OCI-LY7 (cell line): Measurements from ENCODE around the gene KDM2B. TPM values are rescaled to one million over a fixed set of nuclear protein-coding genes. Genes with fewer than 3 reads are reported as not detected.

ENCODE experiments used
- BruUV-seq: library from RNA; stranded (reverse); fragments of 400-500 nt; replicated peaks from 2 replicates; lab custom pipeline; 2021; lab: Mats Ljungman, UMichigan
- CTCF ChIA-PET: fragments of 300-600 bp; sonication (Branson Sonifier 250); formaldehyde crosslinking; loops from one replicate; lab custom pipeline; 2022; ENCODE audit warnings: antibody characterized with exemption; ENCODE audit not compliant: unreplicated experiment; lab: Charles Lee
- POLR2A ChIA-PET: fragments of 300-600 bp; sonication (Branson Sonifier 250); formaldehyde crosslinking; loops from one replicate; lab custom pipeline; 2022; ENCODE audit warnings: antibody characterized with exemption; lab: Charles Lee
- DNase-seq: peaks from one replicate; pipeline ENCODE4 v3.0.0-alpha.2; 2015; ENCODE audit warnings: low spot score
- H2AFZ ChIP-seq: fragments of 200-600 bp; sonication (generic), shearing (Covaris generic); 2 replicates; pipeline ENCODE4 v1.6.1; 2014; ENCODE audit warnings: mild to moderate bottlenecking, antibody characterized with exemption, low read length, moderate library complexity
- H3K27ac ChIP-seq: fragments of 200-600 bp; sonication (generic); 2 replicates; pipeline ENCODE4 v1.5.1; 2014; ENCODE audit warnings: mixed run types, low read depth, mild to moderate bottlenecking, moderate library complexity, low read length, inconsistent platforms; ENCODE audit not compliant: poor library complexity, severe bottlenecking
- H3K36me3 ChIP-seq: fragments of 200-600 bp; sonication (generic); 2 replicates; pipeline ENCODE4 v1.6.1; 2014; ENCODE audit warnings: mild to moderate bottlenecking, antibody characterized with exemption, low read length, moderate library complexity, mixed read lengths; ENCODE audit not compliant: insufficient read depth
- H3K4me1 ChIP-seq: fragments of 200-600 bp; sonication (generic); 2 replicates; pipeline ENCODE4 v1.5.1; 2014; ENCODE audit warnings: mild to moderate bottlenecking, low read length; ENCODE audit not compliant: insufficient read depth, poor library complexity, severe bottlenecking
- H3K4me2 ChIP-seq: fragments of 200-600 bp; sonication (generic); 2 replicates; pipeline ENCODE4 v1.6.1; 2014; ENCODE audit warnings: mild to moderate bottlenecking, low read length
- H3K4me3 ChIP-seq: fragments of 200-600 bp; sonication (generic); 2 replicates; pipeline ENCODE4 v1.5.1; 2014; ENCODE audit warnings: mild to moderate bottlenecking, low read depth, low read length; ENCODE audit not compliant: poor library complexity, severe bottlenecking
- H3K79me2 ChIP-seq: fragments of 200-600 bp; sonication (generic); 2 replicates; pipeline ENCODE4 v1.6.1; 2016; ENCODE audit warnings: low read depth, mild to moderate bottlenecking, low read length, moderate library complexity, mixed read lengths; ENCODE audit not compliant: insufficient read depth
- H3K9me2 ChIP-seq: fragments of 200-600 bp; sonication (generic); 2 replicates; pipeline ENCODE4 v1.6.1; 2016; ENCODE audit warnings: mild to moderate bottlenecking, low read length, mixed read lengths; ENCODE audit not compliant: insufficient read depth
- H3K9me3 ChIP-seq: fragments of 200-600 bp; sonication (generic); 2 replicates; pipeline ENCODE4 v1.6.1; 2014; ENCODE audit warnings: mild to moderate bottlenecking, mixed run types, low read length, mixed read lengths
- H4K20me1 ChIP-seq: fragments of 200-600 bp; sonication (generic); 2 replicates; pipeline ENCODE4 v1.6.1; 2014; ENCODE audit warnings: mild to moderate bottlenecking, antibody characterized with exemption, low read length, moderate library complexity, mixed read lengths; ENCODE audit not compliant: insufficient read depth
- EZH2phosphoT487 ChIP-seq: fragments of 200-600 bp; sonication (generic); IDR thresholded peaks from 2 replicates; pipeline ENCODE4 v1.6.1; 2018; ENCODE audit warnings: low read depth, borderline replicate concordance, mild to moderate bottlenecking, mixed run types, antibody characterized with exemption, low read length, moderate library complexity, mixed read lengths
- intact Hi-C: fragments of 100-400 bp; cut with micrococcal nuclease; formaldehyde crosslinking; loops from one replicate; pipeline ENCODE4 v1.10.0; 2022; ENCODE audit not compliant: unreplicated experiment
- total RNA-seq, 2 experiments: library from RNA; depleted of rRNA in 1 of 2; stranded (reverse); fragments of >200 nt in 1 of 2; shearing (Covaris generic) in 1 of 2; gene quantifications; 2 replicates each; pipeline ENCODE4 v1.2.3, GENCODE V29; 2014 to 2022
- TF ChIP-seq, protein P1 (sequence below): fragments of 200-600 bp; sonication (generic); conservative IDR thresholded peaks from 2 replicates; pipeline ENCODE4 v1.5.1; 2014; ENCODE audit warnings: mild to moderate bottlenecking, antibody characterized with exemption, low read length, moderate library complexity, mixed read lengths

KDM2B gene
- total RNA-seq, 2 experiments from 2014 or later: 78.5 to 88.0 TPM

DNA sequence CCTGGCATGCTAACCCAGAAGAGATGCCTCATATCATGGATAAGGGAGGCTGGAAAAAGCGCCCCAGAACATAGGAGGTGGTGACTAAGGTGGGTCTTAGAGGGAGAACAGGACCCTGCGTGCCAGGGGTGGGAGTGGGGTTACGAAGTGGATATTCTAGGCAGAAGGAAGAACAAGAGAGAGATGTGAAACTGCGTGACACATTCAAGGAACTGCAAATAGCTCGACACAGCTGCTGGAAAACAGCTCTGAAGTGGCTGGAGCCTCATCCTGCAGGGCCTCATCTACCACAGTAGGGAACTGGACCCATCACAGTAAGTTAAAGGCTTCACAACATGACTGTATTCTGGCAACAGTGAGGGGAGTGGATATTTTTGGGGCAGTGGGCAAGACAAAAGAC is 119.8 kb downstream of the KDM2B start:
- H3K4me3 ChIP-seq: no peak overlapping the region
- H3K9me3 ChIP-seq: no peaks in the 10 kb centered on the region
- BruUV-seq: no TSS peak
- peaks cover 18% of the 10 kb centered on the region for H3K4me1 ChIP-seq
- CTCF ChIA-PET: no interaction called here
- H4K20me1 ChIP-seq: peaks cover 7% of the 10 kb centered on the region; the same call in 1 of the 2 replicates
- intact Hi-C loops: no loop called here
- peaks cover 95% of the 10 kb centered on the region for H3K79me2 ChIP-seq
- POLR2A ChIA-PET: no interaction called here
- no peak overlapping the region for H3K27ac ChIP-seq
- H3K36me3 ChIP-seq: peaks cover 46% of the 10 kb centered on the region
- H3K4me2 ChIP-seq: no peak overlapping the region
- no peaks in the 10 kb centered on the region for H3K9me2 ChIP-seq
- no peak overlapping the region for H2AFZ ChIP-seq
- TF ChIP-seq, protein P1, sequence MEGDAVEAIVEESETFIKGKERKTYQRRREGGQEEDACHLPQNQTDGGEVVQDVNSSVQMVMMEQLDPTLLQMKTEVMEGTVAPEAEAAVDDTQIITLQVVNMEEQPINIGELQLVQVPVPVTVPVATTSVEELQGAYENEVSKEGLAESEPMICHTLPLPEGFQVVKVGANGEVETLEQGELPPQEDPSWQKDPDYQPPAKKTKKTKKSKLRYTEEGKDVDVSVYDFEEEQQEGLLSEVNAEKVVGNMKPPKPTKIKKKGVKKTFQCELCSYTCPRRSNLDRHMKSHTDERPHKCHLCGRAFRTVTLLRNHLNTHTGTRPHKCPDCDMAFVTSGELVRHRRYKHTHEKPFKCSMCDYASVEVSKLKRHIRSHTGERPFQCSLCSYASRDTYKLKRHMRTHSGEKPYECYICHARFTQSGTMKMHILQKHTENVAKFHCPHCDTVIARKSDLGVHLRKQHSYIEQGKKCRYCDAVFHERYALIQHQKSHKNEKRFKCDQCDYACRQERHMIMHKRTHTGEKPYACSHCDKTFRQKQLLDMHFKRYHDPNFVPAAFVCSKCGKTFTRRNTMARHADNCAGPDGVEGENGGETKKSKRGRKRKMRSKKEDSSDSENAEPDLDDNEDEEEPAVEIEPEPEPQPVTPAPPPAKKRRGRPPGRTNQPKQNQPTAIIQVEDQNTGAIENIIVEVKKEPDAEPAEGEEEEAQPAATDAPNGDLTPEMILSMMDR: no peak
- TF ChIP-seq EZH2phosphoT487: no peak
- no peak for DNase-seq

DNA sequence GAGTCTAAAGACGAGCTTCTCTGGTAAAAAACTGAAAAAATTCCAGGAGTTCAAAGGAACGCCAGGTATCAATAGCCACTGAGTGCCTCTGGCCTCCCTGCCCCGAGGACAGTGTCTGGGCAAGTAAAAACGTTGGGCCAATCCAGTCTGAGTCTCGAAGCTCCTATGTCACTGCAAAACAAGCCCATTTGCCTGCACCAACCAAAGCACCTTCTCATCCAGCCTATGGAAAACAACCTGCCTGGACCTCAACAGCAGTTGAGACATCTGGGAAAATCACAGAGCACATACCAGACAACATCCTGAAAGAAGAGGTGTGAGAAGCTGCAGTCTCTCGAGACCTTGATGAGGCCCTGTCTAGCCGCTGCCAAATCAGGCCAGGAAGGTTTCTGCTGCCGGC is 124.3 kb downstream of the KDM2B start:
- intact Hi-C loops: no loop called here
- peaks cover 70% of the 10 kb centered on the region for H3K79me2 ChIP-seq

More for the DNA sequence above, 124.3 kb downstream of the KDM2B start:
- peaks cover 5% of the 10 kb centered on the region for H3K4me1 ChIP-seq
- H3K36me3 ChIP-seq: peaks cover 49% of the 10 kb centered on the region
- H4K20me1 ChIP-seq: no peaks in the 10 kb centered on the region
- H3K4me3 ChIP-seq: no peak overlapping the region
- no peak overlapping the region for H3K4me2 ChIP-seq
- H3K27ac ChIP-seq: no peak overlapping the region
- POLR2A ChIA-PET: interaction anchor here (0.6 kb wide), 1 partner anchor 67 kb away, joined by 3 read pairs; no protein-coding TSS in a partner anchor
- no peak overlapping the region for H2AFZ ChIP-seq
- TF ChIP-seq, protein P1: no peak
- TF ChIP-seq EZH2phosphoT487: no peak
- no TSS peak for BruUV-seq
- no peaks in the 10 kb centered on the region for H3K9me3 ChIP-seq
- CTCF ChIA-PET: no interaction called here
- no peak for DNase-seq
- H3K9me2 ChIP-seq: no peaks in the 10 kb centered on the region
